Mesendoderm (in vitro differentiated cells): Measurements from ENCODE around the gene ZBTB48.

Experiments used
- DNase-seq: peaks from one replicate; pipeline ENCODE4 v3.0.0; 2013
- H2AK5ac ChIP-seq: 2 replicates; pipeline ENCODE4 v1.6.1; 2013; ENCODE audit warnings: low read length, inconsistent platforms
- H2BK120ac ChIP-seq: 2 replicates; pipeline ENCODE4 v1.6.1; 2013; ENCODE audit warnings: low read depth, mild to moderate bottlenecking, low read length, moderate library complexity, mixed read lengths
- H2BK15ac ChIP-seq: replicated peaks from 2 replicates; pipeline ENCODE4 v1.6.1; 2013; ENCODE audit warnings: low read depth, mild to moderate bottlenecking, moderate library complexity
- H2BK5ac ChIP-seq: 2 replicates; pipeline ENCODE4 v1.6.1; 2013; ENCODE audit warnings: low read length, inconsistent platforms
- H3K18ac ChIP-seq: 2 replicates; pipeline ENCODE4 v1.6.1; 2013; ENCODE audit warnings: mild to moderate bottlenecking, low read length, mixed read lengths
- H3K23ac ChIP-seq: one replicate; pipeline ENCODE4 v1.6.1; 2013; ENCODE audit warnings: low read length
- H3K27ac ChIP-seq: 2 replicates; pipeline ENCODE4 v1.5.1; 2013; ENCODE audit warnings: low read depth, mild to moderate bottlenecking, inconsistent platforms, low read length, moderate library complexity
- H3K27me3 ChIP-seq: 2 replicates; pipeline ENCODE4 v1.6.1; 2013; ENCODE audit warnings: low read length, control low read depth, mild to moderate bottlenecking, inconsistent platforms; ENCODE audit not compliant: insufficient read depth, poor library complexity
- H3K36me3 ChIP-seq: 2 replicates; pipeline ENCODE4 v1.6.1; 2013; ENCODE audit warnings: low read length, inconsistent platforms; ENCODE audit not compliant: control insufficient read depth, insufficient read depth
- H3K4ac ChIP-seq: one replicate; pipeline ENCODE4 v1.6.1; 2013; ENCODE audit warnings: low read depth, mild to moderate bottlenecking, low read length, moderate library complexity
- H3K4me1 ChIP-seq: 2 replicates; pipeline ENCODE4 v1.6.1; 2013; ENCODE audit warnings: low read depth, low read length, inconsistent platforms; ENCODE audit not compliant: control insufficient read depth
- H3K4me2 ChIP-seq: 2 replicates; pipeline ENCODE4 v1.6.1; 2013; ENCODE audit warnings: low read length
- H3K4me3 ChIP-seq: 2 replicates; pipeline ENCODE4 v1.5.1; 2013; ENCODE audit warnings: mild to moderate bottlenecking, low read length
- H3K56ac ChIP-seq: one replicate; pipeline ENCODE4 v1.6.1; 2013; ENCODE audit warnings: low read length
- H3K79me1 ChIP-seq: 2 replicates; pipeline ENCODE4 v1.6.1; 2013; ENCODE audit warnings: low read length, inconsistent platforms
- H3K79me2 ChIP-seq: 2 replicates; pipeline ENCODE4 v1.6.1; 2013; ENCODE audit warnings: mild to moderate bottlenecking, low read length; ENCODE audit not compliant: control insufficient read depth, insufficient read depth
- H3K9ac ChIP-seq: 2 replicates; pipeline ENCODE4 v1.6.1; 2013; ENCODE audit warnings: low read length, inconsistent platforms
- H4K5ac ChIP-seq: one replicate; pipeline ENCODE4 v1.6.1; 2013; ENCODE audit warnings: low read length
- H4K8ac ChIP-seq: one replicate; pipeline ENCODE4 v1.6.1; 2013; ENCODE audit warnings: low read depth, mild to moderate bottlenecking, control low read depth, low read length, moderate library complexity
- WGBS: extraction: QIAGEN DNeasy Blood & Tissue Kit; methylation state at CpG from one replicate; pipeline ENCODE4 v1.1.7; 2013; ENCODE audit warnings: low lambda C conversion rate, missing lambda C conversion rate; ENCODE audit not compliant: insufficient coverage; ENCODE audit errors: extremely low coverage; 5-methylcytosine and 5-hydroxymethylcytosine counted together

ZBTB48 gene

GRCh38 chr1:6591644-6592043, 11.8 kb downstream of the ZBTB48 start:
- no CpG with 5 or more reads among the region's 6 CpGs for WGBS
- no peak overlapping the region for H3K27ac ChIP-seq
- H4K8ac ChIP-seq, result no peak overlapping the region
- no peak overlapping the region for H2AK5ac ChIP-seq
- no peak overlapping the region for H3K9ac ChIP-seq
- H3K4me1 ChIP-seq, result no peaks in the 10 kb centered on the region
- no peak overlapping the region for H3K56ac ChIP-seq
- H4K5ac ChIP-seq, result no peak overlapping the region
- H2BK15ac ChIP-seq, result no peak overlapping the region
- no peak for DNase-seq
- no peak overlapping the region for H3K4me3 ChIP-seq
- no peak overlapping the region for H3K4ac ChIP-seq
- H3K79me2 ChIP-seq, result no peaks in the 10 kb centered on the region
- H3K27me3 ChIP-seq, result no peaks in the 10 kb centered on the region
- H2BK120ac ChIP-seq, result no peak overlapping the region
- no peak overlapping the region for H3K23ac ChIP-seq
- H2BK5ac ChIP-seq, result no peak overlapping the region
- H3K79me1 ChIP-seq, result peaks cover 2% of the 10 kb centered on the region
- no peak overlapping the region for H3K18ac ChIP-seq
- no peak overlapping the region for H3K4me2 ChIP-seq
- peaks cover 8% of the 10 kb centered on the region for H3K36me3 ChIP-seq

GRCh38 chr1:6592441-6592840, 12.6 kb downstream of the ZBTB48 start:
- H3K56ac ChIP-seq, result no peak overlapping the region
- no peak overlapping the region for H3K4me3 ChIP-seq
- H2AK5ac ChIP-seq, result no peak overlapping the region
- peaks cover 13% of the 10 kb centered on the region for H3K36me3 ChIP-seq
- no peak overlapping the region for H3K4ac ChIP-seq
- H3K4me1 ChIP-seq, result no peaks in the 10 kb centered on the region
- no peak overlapping the region for H4K8ac ChIP-seq
- WGBS, result no CpG with 5 or more reads among the region's 5 CpGs
- H3K79me2 ChIP-seq, result peaks cover 2% of the 10 kb centered on the region
- H3K79me1 ChIP-seq, result peaks cover 5% of the 10 kb centered on the region
- no peak overlapping the region for H2BK120ac ChIP-seq
- no peak overlapping the region for H3K27ac ChIP-seq
- no peak overlapping the region for H3K18ac ChIP-seq
- H3K23ac ChIP-seq, result no peak overlapping the region
- H4K5ac ChIP-seq, result no peak overlapping the region
- no peak for DNase-seq
- no peaks in the 10 kb centered on the region for H3K27me3 ChIP-seq
- H2BK15ac ChIP-seq, result no peak overlapping the region
- H2BK5ac ChIP-seq, result no peak overlapping the region
- H3K4me2 ChIP-seq, result no peak overlapping the region
- H3K9ac ChIP-seq, result no peak overlapping the region

GRCh38 chr1:6592865-6593593, 13.2 kb downstream of the ZBTB48 start:
- Histone ChIP-seq H3K18ac (no peak overlapping the region), H3K27ac (no peak overlapping the region), H2BK15ac (no peak overlapping the region), H3K36me3 (peaks cover 14% of the 10 kb centered on the region), H4K8ac (no peak overlapping the region), H3K4me3 (no peak overlapping the region), H3K79me1 (peaks cover 11% of the 10 kb centered on the region), H3K27me3 (no peaks in the 10 kb centered on the region), H3K79me2 (peaks cover 8% of the 10 kb centered on the region), H2AK5ac (no peak overlapping the region), H3K4me1 (no peaks in the 10 kb centered on the region), H2BK120ac (no peak overlapping the region), H2BK5ac (no peak overlapping the region), H3K4ac (no peak overlapping the region), H3K23ac (no peak overlapping the region), H3K4me2 (no peak overlapping the region), H4K5ac (no peak overlapping the region), H3K56ac (no peak overlapping the region), H3K9ac (no peak overlapping the region)
- no CpG with 5 or more reads among the region's 38 CpGs for WGBS
- DNase-seq, result no peak

DNA sequence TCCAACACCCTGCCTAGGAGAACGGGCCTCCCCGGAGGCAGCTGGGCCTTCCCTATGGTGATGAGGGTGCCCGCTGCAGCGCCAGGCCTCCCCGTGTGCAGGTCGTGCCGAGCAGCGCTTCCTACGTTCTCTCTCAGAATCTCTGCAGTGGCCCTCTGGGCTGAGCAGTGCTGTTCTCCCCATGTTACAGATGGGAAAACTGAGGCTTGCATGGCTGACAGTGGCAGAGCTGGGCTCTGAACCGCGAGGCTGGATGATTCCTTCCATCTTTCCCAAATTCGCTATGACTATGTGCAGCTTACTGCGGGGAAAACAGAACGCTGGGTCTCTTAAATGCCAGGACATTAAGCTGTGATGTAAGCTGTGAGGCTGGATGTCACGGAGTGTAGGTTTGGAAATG, 14.0 kb downstream of the ZBTB48 start:
- no peak overlapping the region for H3K56ac ChIP-seq
- H3K4ac ChIP-seq, result no peak overlapping the region
- H3K36me3 ChIP-seq, result peaks cover 14% of the 10 kb centered on the region
- H4K8ac ChIP-seq, result no peak overlapping the region
- H3K79me1 ChIP-seq, result peaks cover 11% of the 10 kb centered on the region
- no peak overlapping the region for H3K4me3 ChIP-seq
- WGBS, result no CpG with 5 or more reads among the region's 15 CpGs
- no peak for DNase-seq
- H2BK15ac ChIP-seq, result no peak overlapping the region
- no peak overlapping the region for H3K9ac ChIP-seq
- H2BK120ac ChIP-seq, result no peak overlapping the region
- no peaks in the 10 kb centered on the region for H3K27me3 ChIP-seq
- H2BK5ac ChIP-seq, result no peak overlapping the region
- peaks cover 9% of the 10 kb centered on the region for H3K79me2 ChIP-seq
- no peaks in the 10 kb centered on the region for H3K4me1 ChIP-seq
- H3K18ac ChIP-seq, result no peak overlapping the region
- H4K5ac ChIP-seq, result no peak overlapping the region
- no peak overlapping the region for H2AK5ac ChIP-seq
- no peak overlapping the region for H3K4me2 ChIP-seq
- H3K23ac ChIP-seq, result no peak overlapping the region
- H3K27ac ChIP-seq, result no peak overlapping the region

GRCh38 chr1:6594977-6595740, 15.4 kb downstream of the ZBTB48 start:
- Histone ChIP-seq H3K23ac (no peak overlapping the region), H3K4ac (no peak overlapping the region), H3K56ac (no peak overlapping the region), H2BK120ac (no peak overlapping the region), H3K9ac (no peak overlapping the region), H3K18ac (no peak overlapping the region), H2BK15ac (no peak overlapping the region), H2BK5ac (no peak overlapping the region), H3K4me2 (no peak overlapping the region), H3K27ac (no peak overlapping the region), H3K4me1 (no peaks in the 10 kb centered on the region), H3K79me2 (peaks cover 20% of the 10 kb centered on the region), H3K36me3 (peaks cover 17% of the 10 kb centered on the region), H2AK5ac (no peak overlapping the region), H4K8ac (no peak overlapping the region), H3K79me1 (peaks cover 16% of the 10 kb centered on the region), H4K5ac (no peak overlapping the region), H3K27me3 (no peaks in the 10 kb centered on the region), H3K4me3 (no peak overlapping the region)
- WGBS, result no CpG with 5 or more reads among the region's 11 CpGs
- no peak for DNase-seq
